Measurements from ENCODE around the gene GOLGA6L9. TPM values are rescaled to one million over a fixed set of nuclear protein-coding genes. Genes with fewer than 3 reads are reported as not detected.
"Not testable (repeated sequence)": the region's sequence is repeated elsewhere in the genome, so short reads cannot be mapped to it uniquely, and the experiment has no call there.

Gene GOLGA6L9, protein sequence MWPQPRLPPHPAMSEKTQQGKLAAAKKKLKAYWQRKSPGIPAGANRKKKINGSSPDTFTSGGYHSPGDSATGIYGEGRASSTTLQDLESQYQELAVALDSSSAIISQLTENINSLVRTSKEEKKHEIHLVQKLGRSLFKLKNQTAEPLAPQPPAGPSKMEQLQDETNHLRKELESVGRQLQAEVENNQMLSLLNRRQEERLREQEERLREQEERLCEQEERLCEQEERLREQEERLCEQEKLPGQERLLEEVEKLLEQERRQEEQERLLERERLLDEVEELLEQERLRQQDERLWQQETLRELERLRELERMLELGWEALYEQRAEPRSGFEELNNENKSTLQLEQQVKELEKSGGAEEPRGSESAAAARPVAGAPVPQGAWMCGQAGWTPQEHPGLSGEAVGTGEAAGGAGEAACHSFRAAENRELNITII
- 1 to 10 TPM in 3 of 6 experiments, under 1 TPM in 3; 0.49 to 1.2 (median 0.94) TPM for total RNA-seq
- long read RNA-seq: 0 reads

DNA sequence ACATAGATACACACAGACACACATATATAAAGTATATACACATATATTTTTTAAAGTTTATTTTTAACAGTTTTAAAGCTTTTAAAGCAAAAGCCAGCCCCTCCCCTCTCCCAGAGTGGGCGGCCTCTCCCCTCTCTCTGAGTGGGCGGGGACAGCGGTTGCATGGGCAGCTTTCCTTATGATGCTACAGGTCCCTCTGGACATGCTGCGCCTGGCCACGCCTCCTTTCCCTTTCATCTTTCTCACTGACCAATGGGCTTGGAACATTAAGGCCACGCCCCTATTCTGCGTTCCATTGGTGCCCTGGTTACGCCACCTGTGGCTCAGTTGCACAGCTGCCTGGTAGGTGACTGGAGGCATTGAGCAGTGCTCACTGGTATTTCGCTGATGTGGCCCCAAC, at the start of gene GOLGA6L9:
Gene GOLGA6L9, plus strand, starts transcription at position 124 of the 400 bp plus-strand sequence. Its CDS starts 264 bp downstream, at position 388.
- intact Hi-C loops (cut with DNase I); H3K9me3 ChIP-seq; H3K36me3 ChIP-seq; ATAC-seq; H3K4me1 ChIP-seq; H3K27me3 ChIP-seq; H3K27ac ChIP-seq; H3K4me3 ChIP-seq; DNase-seq: not testable (repeated sequence)
- WGBS (ENCODE audit: insufficient coverage, low coverage, low lambda C conversion rate, missing lambda C conversion rate): 100% methylated on average over 3 of the region's 9 CpGs

DNA sequence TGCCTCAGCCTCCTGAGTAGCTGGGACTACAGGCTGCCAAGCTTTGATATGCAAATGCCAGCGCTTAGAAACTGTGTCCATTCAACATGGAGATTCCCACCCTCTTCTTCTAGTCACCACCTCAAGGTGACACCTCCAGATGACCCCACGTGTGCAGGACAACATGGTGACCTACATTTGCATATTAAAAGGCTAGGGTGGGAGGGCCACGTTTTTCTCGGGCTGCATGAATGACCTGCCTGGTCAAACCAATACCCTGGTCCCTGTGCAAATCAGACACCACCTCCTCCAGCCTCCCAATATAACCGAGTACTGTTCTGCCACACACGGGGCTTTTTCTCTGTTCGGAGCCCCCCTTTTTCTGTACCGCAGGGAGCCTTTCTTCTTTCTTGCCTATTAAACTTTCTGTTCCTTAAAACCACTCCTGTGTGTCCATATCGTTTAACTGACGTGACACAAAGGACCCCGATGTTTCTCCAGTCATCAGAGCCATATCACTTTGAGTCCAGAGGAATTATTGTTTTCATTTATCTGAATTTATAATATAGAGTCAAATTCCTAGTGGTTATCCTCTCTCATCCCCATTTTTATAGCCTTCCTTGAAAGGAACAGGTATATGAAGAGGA, 48.2 kb upstream of the GOLGA6L9 start:
- H3K27me3 ChIP-seq; H3K36me3 ChIP-seq; intact Hi-C loops (cut with DNase I); ATAC-seq; H3K4me3 ChIP-seq; H3K27ac ChIP-seq; H3K9me3 ChIP-seq; H3K4me1 ChIP-seq; DNase-seq: not testable (repeated sequence)
- 67% methylated on average over 10 of the region's 11 CpGs for WGBS (ENCODE audit: insufficient coverage, low coverage, low lambda C conversion rate, missing lambda C conversion rate)

DNA sequence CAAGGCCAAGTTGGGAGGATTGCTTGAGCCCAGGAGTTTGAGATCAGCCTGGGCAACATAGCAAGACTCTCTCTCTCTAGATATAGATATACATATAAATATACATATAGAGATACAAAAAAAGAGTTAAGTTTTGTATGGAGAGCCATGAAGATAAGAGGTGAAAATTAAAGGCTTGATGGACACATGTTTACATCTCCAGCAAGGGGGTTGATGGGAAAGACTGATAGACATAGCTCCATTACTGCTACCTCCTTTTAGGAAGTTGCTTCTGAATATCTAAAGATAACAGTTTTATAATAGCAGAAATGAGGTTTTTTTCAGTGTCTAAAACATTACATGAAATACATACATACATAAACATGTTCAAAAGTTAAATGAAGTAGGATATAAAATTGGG, 42.4 kb upstream of the GOLGA6L9 start:
- intact Hi-C loops (cut with DNase I); H3K9me3 ChIP-seq; DNase-seq; H3K36me3 ChIP-seq; ATAC-seq; H3K27ac ChIP-seq; H3K4me3 ChIP-seq; H3K27me3 ChIP-seq; H3K4me1 ChIP-seq: not testable (repeated sequence)

DNA sequence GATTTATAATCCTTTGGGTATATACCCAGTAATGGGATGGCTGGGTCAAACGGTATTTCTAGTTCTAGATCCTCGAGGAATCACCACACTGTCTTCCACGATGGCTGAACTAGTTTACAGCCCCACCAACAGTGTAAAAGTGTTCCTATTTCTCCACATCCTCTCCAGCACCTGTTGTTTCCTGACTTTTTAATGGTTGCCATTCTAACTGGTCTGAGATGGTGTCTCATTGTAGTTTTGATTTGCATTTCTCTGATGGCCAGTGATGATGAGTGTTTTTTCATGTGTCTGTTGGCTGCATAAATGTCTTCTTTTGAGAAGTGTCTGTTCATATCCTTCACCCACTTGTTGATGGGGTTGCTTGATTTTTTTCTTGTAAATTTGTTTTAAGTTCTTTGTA, 39.5 kb upstream of the GOLGA6L9 start:
- DNase-seq; H3K27me3 ChIP-seq; H3K4me3 ChIP-seq; H3K27ac ChIP-seq; ATAC-seq; H3K9me3 ChIP-seq; H3K4me1 ChIP-seq; intact Hi-C loops (cut with DNase I); H3K36me3 ChIP-seq: not testable (repeated sequence)
- WGBS (ENCODE audit: insufficient coverage, low coverage, low lambda C conversion rate, missing lambda C conversion rate): 83% methylated on average over 3 of the region's 3 CpGs

DNA sequence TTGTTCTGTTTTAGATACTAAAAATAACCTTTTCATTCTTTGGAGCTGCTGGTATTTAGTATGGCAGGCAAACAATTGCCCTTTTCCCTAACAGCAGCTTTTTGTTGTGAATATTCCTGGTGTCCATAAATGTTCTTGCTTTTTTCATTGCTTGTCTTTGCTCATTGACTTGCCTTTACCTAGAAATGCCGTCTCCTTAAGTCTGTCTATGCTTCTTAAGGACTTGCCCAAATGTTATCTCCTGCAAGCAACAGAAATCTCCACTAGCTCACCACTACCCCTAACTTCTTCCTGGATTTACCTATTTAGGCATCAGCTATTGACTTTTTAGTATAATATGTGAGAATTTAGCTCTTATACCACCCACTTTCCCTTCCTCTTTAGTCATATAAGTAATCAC, 37.5 kb upstream of the GOLGA6L9 start:
- H3K9me3 ChIP-seq; DNase-seq; ATAC-seq; H3K4me1 ChIP-seq; H3K4me3 ChIP-seq; intact Hi-C loops (cut with DNase I); H3K27me3 ChIP-seq; H3K36me3 ChIP-seq; H3K27ac ChIP-seq: not testable (repeated sequence)
- WGBS (ENCODE audit: insufficient coverage, low coverage, low lambda C conversion rate, missing lambda C conversion rate): 100% methylated on average over 1 of the region's 1 CpG

DNA sequence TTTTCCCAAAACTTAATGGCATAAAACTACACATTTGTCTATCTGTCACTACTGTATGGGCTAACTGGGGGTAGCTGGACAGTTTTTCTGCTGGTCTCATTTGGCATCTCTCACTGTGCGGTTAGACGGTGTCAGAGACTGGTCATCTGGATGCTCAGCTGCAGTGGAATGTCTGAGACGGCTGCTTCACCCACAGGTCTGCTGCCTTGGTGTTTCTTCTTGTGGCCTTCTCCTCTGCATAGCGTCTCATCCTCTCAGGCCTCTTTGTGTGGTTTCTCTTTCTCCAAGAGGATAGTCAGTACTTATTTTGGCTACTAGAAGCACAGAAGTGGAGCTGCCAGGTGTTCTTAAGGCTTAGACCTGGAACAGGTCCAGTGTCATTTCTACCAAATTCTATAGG, 35.9 kb upstream of the GOLGA6L9 start:
- TF ChIP-seq, protein P1, sequence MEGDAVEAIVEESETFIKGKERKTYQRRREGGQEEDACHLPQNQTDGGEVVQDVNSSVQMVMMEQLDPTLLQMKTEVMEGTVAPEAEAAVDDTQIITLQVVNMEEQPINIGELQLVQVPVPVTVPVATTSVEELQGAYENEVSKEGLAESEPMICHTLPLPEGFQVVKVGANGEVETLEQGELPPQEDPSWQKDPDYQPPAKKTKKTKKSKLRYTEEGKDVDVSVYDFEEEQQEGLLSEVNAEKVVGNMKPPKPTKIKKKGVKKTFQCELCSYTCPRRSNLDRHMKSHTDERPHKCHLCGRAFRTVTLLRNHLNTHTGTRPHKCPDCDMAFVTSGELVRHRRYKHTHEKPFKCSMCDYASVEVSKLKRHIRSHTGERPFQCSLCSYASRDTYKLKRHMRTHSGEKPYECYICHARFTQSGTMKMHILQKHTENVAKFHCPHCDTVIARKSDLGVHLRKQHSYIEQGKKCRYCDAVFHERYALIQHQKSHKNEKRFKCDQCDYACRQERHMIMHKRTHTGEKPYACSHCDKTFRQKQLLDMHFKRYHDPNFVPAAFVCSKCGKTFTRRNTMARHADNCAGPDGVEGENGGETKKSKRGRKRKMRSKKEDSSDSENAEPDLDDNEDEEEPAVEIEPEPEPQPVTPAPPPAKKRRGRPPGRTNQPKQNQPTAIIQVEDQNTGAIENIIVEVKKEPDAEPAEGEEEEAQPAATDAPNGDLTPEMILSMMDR (IDR thresholded peaks at IDR 0.05): no peak
- no peak for TF ChIP-seq POLR2A (IDR thresholded peaks at IDR 0.05)
- no peak overlapping the region for H3K4me3 ChIP-seq
- no peak overlapping the region for H3K27ac ChIP-seq
- H3K27me3 ChIP-seq: no peaks in the 10 kb centered on the region
- no peaks in the 10 kb centered on the region for H3K9me3 ChIP-seq
- WGBS (ENCODE audit: insufficient coverage, low coverage, low lambda C conversion rate, missing lambda C conversion rate): 57% methylated on average over 1 of the region's 4 CpGs
- intact Hi-C loops (cut with DNase I): no loop called here
- DNase-seq (no peak), ATAC-seq (no peak)
- H3K36me3 ChIP-seq: no peaks in the 10 kb centered on the region
- H3K4me1 ChIP-seq: no peaks in the 10 kb centered on the region

DNA sequence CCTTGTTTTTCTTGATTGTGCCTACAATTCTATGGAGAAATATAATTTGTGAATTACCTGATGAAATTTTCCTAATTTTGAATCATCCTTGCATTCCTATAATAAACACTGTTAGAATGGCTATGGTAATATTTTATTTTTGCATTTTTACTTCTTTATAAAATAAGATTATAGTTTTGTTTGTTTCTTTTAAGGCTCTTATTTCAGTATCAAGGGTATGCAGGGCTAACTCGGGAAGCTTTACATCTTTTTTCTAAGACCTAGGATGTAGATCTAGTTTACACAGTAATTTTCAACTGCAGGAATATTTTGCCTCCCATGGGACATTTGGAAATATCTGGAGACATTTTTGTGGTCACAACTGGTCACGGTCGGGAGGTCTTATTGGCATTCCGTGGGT, 33.8 kb upstream of the GOLGA6L9 start:
- H3K4me3 ChIP-seq; H3K27ac ChIP-seq; H3K9me3 ChIP-seq; H3K36me3 ChIP-seq; ATAC-seq; H3K27me3 ChIP-seq; intact Hi-C loops (cut with DNase I); DNase-seq; H3K4me1 ChIP-seq: not testable (repeated sequence)
- 100% methylated on average over 1 of the region's 4 CpGs for WGBS (ENCODE audit: insufficient coverage, low coverage, low lambda C conversion rate, missing lambda C conversion rate)
